HG02884 (cell line): ENCODE results near the gene PITRM1.
"Not testable (repeated sequence)": the region's sequence is repeated elsewhere in the genome, so short reads cannot be mapped to it uniquely, and the experiment has no call there.

Experiments used
- ATAC-seq: cut with Tn5 transposase; IDR thresholded peaks from one replicate; pipeline ENCODE4 v1.9.1; 2021; ENCODE audit warnings: mild to moderate bottlenecking, moderate library complexity; ENCODE audit not compliant: unreplicated experiment

Gene PITRM1

GRCh38 chr10:3197348-3198003 is 24.9 kb upstream of the PITRM1 start:
- peak; percentile 93 for ATAC-seq

- no peak for ATAC-seq
These were observed 24.4 kb upstream of the PITRM1 start for GRCh38 chr10:3196958-3197347.

- ATAC-seq: no peak
These were observed 23.9 kb upstream of the PITRM1 start for GRCh38 chr10:3196482-3196881.

GRCh38 chr10:3195726-3196125 is 23.1 kb upstream of the PITRM1 start:
- no peak for ATAC-seq

- no peak for ATAC-seq
These were observed 22.7 kb upstream of the PITRM1 start for GRCh38 chr10:3195286-3195685.

- ATAC-seq: no peak
These were observed 22.3 kb upstream of the PITRM1 start for GRCh38 chr10:3194871-3195270.

- ATAC-seq: no peak
These were observed 21.2 kb upstream of the PITRM1 start for GRCh38 chr10:3193751-3194150.

- ATAC-seq: no peak
These were observed 20.5 kb upstream of the PITRM1 start for GRCh38 chr10:3192856-3193635.

GRCh38 chr10:3190817-3191216 is 18.2 kb upstream of the PITRM1 start:
- ATAC-seq: no peak

GRCh38 chr10:3187229-3187628 is 14.6 kb upstream of the PITRM1 start:
- not testable (repeated sequence) for ATAC-seq

GRCh38 chr10:3186368-3186767 is 13.8 kb upstream of the PITRM1 start:
- no peak for ATAC-seq

GRCh38 chr10:3185386-3185785 is 12.8 kb upstream of the PITRM1 start:
- ATAC-seq: no peak

GRCh38 chr10:3180355-3181025 is 7.9 kb upstream of the PITRM1 start:
- no peak for ATAC-seq

GRCh38 chr10:3179174-3179573 is 6.6 kb upstream of the PITRM1 start:
- ATAC-seq: no peak

- ATAC-seq: peak; percentile 57
These were observed 5.5 kb upstream of the PITRM1 start for GRCh38 chr10:3178042-3178441.

- ATAC-seq: peak; percentile 13
These were observed 743 bp upstream of the PITRM1 start for GRCh38 chr10:3173171-3173878.

GRCh38 chr10:3172081-3172445 is 519 bp downstream of the PITRM1 start:
- ATAC-seq: no peak

GRCh38 chr10:3171488-3171887 is 1.1 kb downstream of the PITRM1 start:
- ATAC-seq: not testable (repeated sequence)

- ATAC-seq: no peak
These were observed 2.9 kb downstream of the PITRM1 start for GRCh38 chr10:3169673-3170072.

GRCh38 chr10:3169271-3169670 is 3.3 kb downstream of the PITRM1 start:
- ATAC-seq: no peak

GRCh38 chr10:3167611-3168330 is 4.8 kb downstream of the PITRM1 start:
- no peak for ATAC-seq
